Natural killer cell (primary cell): Measurements from ENCODE around the gene DLL4. TPM values are rescaled to one million over a fixed set of nuclear protein-coding genes. Genes with fewer than 3 reads are reported as not detected.

Experiments
- ATAC-seq, 3 donors: fragments of 150-1000 bp in 2 of 3; fragments of 200-7000 bp in 1 of 3; cut with Tn5 transposase; 1 replicate in 1 of 3; 2 replicates in 2 of 3; pipeline ENCODE4 v1.10.0; 2021; ENCODE audit warnings: mild to moderate bottlenecking in 2 of 3, moderate library complexity in 2 of 3
- DNase-seq, 2 donors: peaks; one replicate each; pipeline versions ENCODE4 v3.0.0 to v3.0.0-alpha.2; 2013 to 2021; ENCODE audit warnings: mixed read lengths in 1 of 2
- H3K27ac ChIP-seq: one replicate; pipeline ENCODE4 v1.5.1; 2013; ENCODE audit warnings: mild to moderate bottlenecking, low read length
- H3K27me3 ChIP-seq: one replicate; pipeline ENCODE4 v1.6.1; 2013; ENCODE audit warnings: low read length; ENCODE audit not compliant: control insufficient read depth, insufficient read depth
- H3K36me3 ChIP-seq: one replicate; pipeline ENCODE4 v1.6.1; 2013; ENCODE audit warnings: low read length; ENCODE audit not compliant: control insufficient read depth, insufficient read depth
- H3K4me1 ChIP-seq: one replicate; pipeline ENCODE4 v1.6.1; 2013; ENCODE audit warnings: low read length; ENCODE audit not compliant: control insufficient read depth, insufficient read depth
- H3K4me3 ChIP-seq: one replicate; pipeline ENCODE4 v1.5.1; 2013; ENCODE audit warnings: low read length
- H3K9me3 ChIP-seq: one replicate; pipeline ENCODE4 v1.6.1; 2013; ENCODE audit warnings: low read length; ENCODE audit not compliant: control insufficient read depth, insufficient read depth
- H3K27ac Mint-ChIP-seq, 2 donors: one replicate each; pipeline ENCODE4 v1.8.0; 2022; ENCODE audit warnings: mild to moderate bottlenecking in 2 of 2, mixed read lengths in 2 of 2, moderate library complexity in 1 of 2
- H3K27me3 Mint-ChIP-seq, 2 donors: one replicate each; pipeline ENCODE4 v1.8.0; 2022; ENCODE audit warnings: low read depth in 2 of 2, mixed read lengths in 2 of 2
- H3K36me3 Mint-ChIP-seq: one replicate; pipeline ENCODE4 v1.8.0; 2022; ENCODE audit warnings: mixed read lengths
- H3K4me1 Mint-ChIP-seq, 2 donors: one replicate each; pipeline ENCODE4 v1.8.0; 2022; ENCODE audit warnings: mixed read lengths in 2 of 2
- H3K4me3 Mint-ChIP-seq: one replicate; pipeline ENCODE4 v1.8.0; 2022; ENCODE audit warnings: mild to moderate bottlenecking, moderate library complexity, mixed read lengths
- H3K9me3 Mint-ChIP-seq, 2 donors: one replicate each; pipeline ENCODE4 v1.8.0; 2022; ENCODE audit warnings: mixed read lengths in 2 of 2
- WGBS: methylation state at CpG from one replicate; pipeline ENCODE4 v1.1.7; 2013; ENCODE audit warnings: missing lambda C conversion rate; ENCODE audit not compliant: insufficient coverage; 5-methylcytosine and 5-hydroxymethylcytosine counted together
- intact Hi-C: fragments of 100-400 bp; cut with micrococcal nuclease; formaldehyde crosslinking; loops from one replicate; pipeline ENCODE4 v1.14.2; 2022
- total RNA-seq, 4 donors: library from RNA; stranded (reverse); fragments of 120-200 nt in 1 of 4; gene quantifications; one replicate each; pipeline versions ENCODE4 v1.2.3 to v1.2.4, GENCODE V29; 2013 to 2022
- TF ChIP-seq, protein P1 (sequence below): fragments of 200-600 bp; IDR thresholded peaks from one replicate; pipeline ENCODE4 v1.8.0; 2022; ENCODE audit warnings: antibody characterized with exemption

DLL4 gene
- under 1 TPM in 2 of 3 donors, not detected in 1; 0.10 to 0.16 TPM for total RNA-seq
- total RNA-seq (2013) = not detected

GRCh38 chr15:40928821-40929659 is at the start of gene DLL4:
Gene DLL4, plus strand, starts transcription at chr15:40929340. Its CDS starts 329 bp downstream, at chr15:40929669.
- WGBS = under 1% methylated on average over 71 of the region's 71 CpGs
- H3K4me3 Mint-ChIP-seq = peak within 1 kb of the TSS; percentile 85
- Histone ChIP-seq H3K4me1 (peaks cover 64% of the 10 kb centered on the region), H3K4me3 (peak within 1 kb of the TSS; percentile 24), H3K27ac (no peak within 1 kb of the TSS), H3K36me3 (no peaks in the 10 kb centered on the region), H3K27me3 (peaks cover 48% of the 10 kb centered on the region), H3K9me3 (no peaks in the 10 kb centered on the region)
- intact Hi-C loops = no loop called here
- peak; percentile 28 to 46 (median 37) for ATAC-seq
- H3K27me3 Mint-ChIP-seq = peaks cover 32 to 66% of the 10 kb centered on the region in 2 donors
- H3K27ac Mint-ChIP-seq = no peak within 1 kb of the TSS
- H3K9me3 Mint-ChIP-seq = no peaks in the 10 kb centered on the region
- TF ChIP-seq, protein P1, sequence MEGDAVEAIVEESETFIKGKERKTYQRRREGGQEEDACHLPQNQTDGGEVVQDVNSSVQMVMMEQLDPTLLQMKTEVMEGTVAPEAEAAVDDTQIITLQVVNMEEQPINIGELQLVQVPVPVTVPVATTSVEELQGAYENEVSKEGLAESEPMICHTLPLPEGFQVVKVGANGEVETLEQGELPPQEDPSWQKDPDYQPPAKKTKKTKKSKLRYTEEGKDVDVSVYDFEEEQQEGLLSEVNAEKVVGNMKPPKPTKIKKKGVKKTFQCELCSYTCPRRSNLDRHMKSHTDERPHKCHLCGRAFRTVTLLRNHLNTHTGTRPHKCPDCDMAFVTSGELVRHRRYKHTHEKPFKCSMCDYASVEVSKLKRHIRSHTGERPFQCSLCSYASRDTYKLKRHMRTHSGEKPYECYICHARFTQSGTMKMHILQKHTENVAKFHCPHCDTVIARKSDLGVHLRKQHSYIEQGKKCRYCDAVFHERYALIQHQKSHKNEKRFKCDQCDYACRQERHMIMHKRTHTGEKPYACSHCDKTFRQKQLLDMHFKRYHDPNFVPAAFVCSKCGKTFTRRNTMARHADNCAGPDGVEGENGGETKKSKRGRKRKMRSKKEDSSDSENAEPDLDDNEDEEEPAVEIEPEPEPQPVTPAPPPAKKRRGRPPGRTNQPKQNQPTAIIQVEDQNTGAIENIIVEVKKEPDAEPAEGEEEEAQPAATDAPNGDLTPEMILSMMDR = no peak
- H3K4me1 Mint-ChIP-seq = peaks cover 39 to 65% of the 10 kb centered on the region in 2 donors
- no peaks in the 10 kb centered on the region for H3K36me3 Mint-ChIP-seq
- peak in 1 of 2 donors; percentile 65 for DNase-seq

DNA sequence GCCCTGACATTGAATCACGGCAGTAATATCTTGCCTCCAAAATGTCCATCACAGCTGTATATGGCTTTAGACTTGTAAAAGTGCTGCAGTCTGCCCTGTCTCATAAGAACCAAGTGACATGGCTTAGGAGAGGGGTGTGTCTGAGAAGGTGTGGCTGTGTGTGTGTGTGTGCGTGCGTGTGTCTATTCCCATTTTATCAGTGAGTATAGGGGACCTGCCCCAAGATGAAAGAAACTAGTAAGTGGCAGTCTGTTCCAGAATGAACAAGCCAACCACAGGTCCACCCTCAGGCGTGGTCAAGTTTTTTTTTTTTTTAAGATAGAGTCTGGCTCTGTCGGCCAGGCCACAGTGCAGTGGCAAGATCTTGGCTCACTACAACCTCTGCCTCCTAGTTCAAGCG is 49.5 kb upstream of the DLL4 start:
- TF ChIP-seq, protein P1 = no peak
- Mint-ChIP-seq H3K4me3 (no peak overlapping the region), H3K27ac (no peak overlapping the region), H3K9me3 (no peaks in the 10 kb centered on the region), H3K27me3 (peaks cover 10 to 13% of the 10 kb centered on the region in 2 donors), H3K4me1 (peaks cover 5 to 6% of the 10 kb centered on the region in 2 donors), H3K36me3 (no peaks in the 10 kb centered on the region)
- 71% methylated on average over 6 of the region's 6 CpGs for WGBS
- ATAC-seq (no peak), DNase-seq (no peak)
- Histone ChIP-seq H3K27me3 (peaks cover 7% of the 10 kb centered on the region), H3K36me3 (no peaks in the 10 kb centered on the region), H3K4me1 (peaks cover 14% of the 10 kb centered on the region), H3K27ac (no peak overlapping the region), H3K9me3 (no peaks in the 10 kb centered on the region), H3K4me3 (no peak overlapping the region)
- intact Hi-C loops = no loop called here

DNA sequence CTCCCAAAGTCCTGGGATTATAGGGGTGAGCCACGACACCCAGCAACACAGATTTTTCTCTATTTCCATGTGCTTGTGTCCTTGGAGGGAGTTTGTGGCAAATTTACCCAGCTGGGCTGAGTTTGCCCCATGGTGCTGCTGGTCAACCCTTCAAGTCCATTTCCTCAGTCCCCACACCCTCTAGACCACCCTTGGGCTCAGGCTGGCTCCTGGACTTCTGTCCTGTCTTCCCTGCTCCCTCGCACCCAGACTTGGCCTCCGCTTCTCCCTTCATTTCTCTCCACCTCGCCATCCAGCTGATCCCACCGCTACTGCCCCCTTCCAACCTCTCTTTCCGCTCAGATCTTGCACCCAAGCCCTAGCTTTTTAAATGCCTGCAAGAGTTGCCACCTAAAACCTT is 47.8 kb upstream of the DLL4 start:
- peaks cover 7% of the 10 kb centered on the region for H3K27me3 ChIP-seq
- Mint-ChIP-seq H3K4me3 (no peak overlapping the region), H3K4me1 (peaks cover 12 to 14% of the 10 kb centered on the region in 2 donors), H3K27me3 (peaks cover 11 to 19% of the 10 kb centered on the region in 2 donors), H3K36me3 (no peaks in the 10 kb centered on the region), H3K27ac (no peak overlapping the region), H3K9me3 (no peaks in the 10 kb centered on the region)
- H3K4me1 ChIP-seq = peaks cover 25% of the 10 kb centered on the region
- no peak for ATAC-seq
- no peak overlapping the region for H3K27ac ChIP-seq
- TF ChIP-seq, protein P1 = no peak
- 93% methylated on average over 5 of the region's 6 CpGs for WGBS
- no peaks in the 10 kb centered on the region for H3K36me3 ChIP-seq
- no peak overlapping the region for H3K4me3 ChIP-seq
- DNase-seq = no peak
- intact Hi-C loops = no loop called here
- no peaks in the 10 kb centered on the region for H3K9me3 ChIP-seq
